ENCODE measurements around the gene AGPAT4. TPM values are rescaled to one million over a fixed set of nuclear protein-coding genes. Genes with fewer than 3 reads are reported as not detected.

Gene AGPAT4
- total RNA-seq, 1 experiment from 2014 or later: 5.7 TPM

DNA sequence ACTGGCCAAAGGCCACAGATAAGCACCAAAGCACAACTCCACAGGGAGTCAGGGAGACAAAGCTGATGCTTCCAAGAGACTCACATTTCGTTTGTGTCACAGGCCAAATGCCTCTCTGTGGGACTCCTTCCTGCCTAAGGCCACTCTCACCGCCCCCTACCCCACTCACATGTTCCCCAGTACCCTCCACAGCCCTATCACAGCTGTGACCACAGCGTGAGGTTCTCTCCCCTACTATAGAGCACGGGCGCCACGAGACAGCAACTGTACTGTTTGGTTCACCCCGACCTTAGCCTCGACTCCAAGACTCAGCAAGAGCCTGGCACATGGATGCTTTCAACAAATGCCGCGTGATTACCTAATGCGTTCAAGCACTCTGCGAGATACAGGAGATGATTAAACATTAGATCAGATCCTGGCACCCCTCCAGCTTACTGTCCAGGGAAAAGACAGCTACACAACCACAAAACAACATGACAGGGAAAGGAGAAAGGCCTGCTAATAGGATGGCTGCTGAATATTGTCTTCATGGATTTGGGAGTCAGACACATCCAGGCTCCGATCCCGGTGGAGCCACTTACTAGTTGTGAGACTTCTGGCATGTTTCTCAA is 105.5 kb downstream of the AGPAT4 start:
- DNase-seq (ENCODE audit: low read depth): peak; percentile 99

DNA sequence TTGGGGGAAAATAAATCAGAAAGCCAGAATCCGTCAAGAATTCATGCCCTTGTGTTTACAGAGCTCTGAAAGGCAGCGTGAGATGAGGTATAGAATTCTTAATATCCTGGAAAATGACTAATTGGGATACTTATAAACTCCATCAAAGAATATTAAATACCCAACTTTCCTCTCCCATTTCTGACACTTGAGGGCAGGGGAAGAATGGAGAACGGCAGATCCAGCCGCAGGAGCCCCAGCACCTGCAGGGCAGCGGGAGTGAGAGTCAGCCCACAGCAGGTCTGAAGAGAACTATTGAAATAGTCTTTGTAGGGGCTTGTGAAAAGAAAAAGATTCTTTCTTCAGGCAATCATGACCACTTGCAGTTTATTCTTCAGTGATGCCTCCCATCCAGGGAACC is 107.2 kb downstream of the AGPAT4 start:
- DNase-seq (ENCODE audit: low read depth): no peak

DNA sequence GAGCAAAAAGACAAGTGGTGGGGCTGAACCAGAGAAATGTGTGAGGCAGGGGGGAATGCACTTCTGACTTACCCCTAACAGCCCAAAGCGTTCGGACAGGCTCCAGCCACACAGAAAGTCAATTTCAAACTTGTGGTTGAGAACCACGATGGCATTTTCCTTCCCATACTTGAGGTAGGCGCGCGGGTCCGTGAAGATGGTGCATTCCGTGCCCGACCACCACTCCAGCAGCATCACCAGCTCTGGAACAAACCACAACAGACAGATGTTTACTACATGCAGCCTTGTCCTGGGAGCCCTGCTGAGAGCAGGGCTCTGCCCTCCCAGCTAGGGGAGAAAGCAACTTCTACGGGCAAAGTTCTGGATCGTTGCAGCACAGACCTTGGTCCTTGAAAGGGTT is 107.7 kb downstream of the AGPAT4 start:
- no peak for DNase-seq (ENCODE audit: low read depth)

DNA sequence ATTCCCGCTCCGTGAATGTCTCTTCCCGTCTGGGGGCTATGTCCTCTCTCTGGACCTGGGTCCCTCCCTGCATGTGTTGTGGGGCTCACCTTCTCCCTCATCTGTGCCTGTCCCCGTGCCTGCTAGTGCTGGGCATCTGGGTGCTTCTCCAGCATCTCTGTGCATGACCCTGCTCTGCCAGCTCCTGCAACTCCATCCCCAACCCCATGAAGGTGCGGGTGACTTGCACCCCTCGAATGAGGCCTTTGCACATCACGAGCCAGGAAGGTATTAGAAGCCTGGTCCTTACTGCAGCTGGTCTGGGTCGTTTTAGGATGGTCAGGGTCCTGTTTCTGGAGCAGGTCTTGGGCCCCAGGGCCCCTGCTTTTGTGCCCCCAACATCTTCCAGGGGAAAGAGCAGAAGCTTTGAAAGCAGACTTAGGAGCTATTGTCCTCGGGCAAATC is 109.7 kb downstream of the AGPAT4 start:
- DNase-seq (ENCODE audit: low read depth): no peak

DNA sequence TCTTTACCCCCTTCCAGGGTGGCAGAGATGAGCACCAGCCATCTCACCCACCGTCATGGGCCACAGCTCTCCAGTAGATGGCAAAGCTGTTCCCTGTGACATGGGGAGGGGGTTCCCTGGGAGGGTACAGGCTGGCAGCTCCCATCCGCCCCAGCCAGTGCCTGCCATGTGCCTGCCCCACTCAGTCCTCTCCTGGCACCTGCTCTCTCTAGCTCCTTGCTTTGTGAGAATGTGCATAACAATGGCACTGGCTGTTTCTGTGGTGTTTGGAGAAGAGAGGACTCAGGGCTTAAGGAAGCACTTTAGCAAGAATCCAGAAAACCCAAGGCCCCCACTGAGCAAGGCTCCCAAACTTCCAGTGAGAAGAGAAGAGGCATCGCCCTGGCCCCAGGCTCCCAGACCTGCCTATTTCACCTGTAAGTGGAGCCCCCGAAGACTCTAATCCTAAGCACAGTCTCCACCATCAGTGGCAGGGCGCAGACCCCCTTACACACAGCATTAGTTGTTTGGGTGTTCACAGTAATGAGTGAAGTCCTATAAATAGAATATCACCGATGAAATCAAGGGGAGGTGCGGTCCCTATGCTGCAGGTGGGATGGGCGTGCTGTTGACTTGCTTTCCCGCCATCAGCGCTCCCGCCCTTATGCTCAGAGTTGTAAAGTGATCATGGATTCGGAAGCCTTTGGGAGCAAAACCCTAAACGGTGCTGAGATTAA is 110.2 kb downstream of the AGPAT4 start:
- DNase-seq (ENCODE audit: low read depth): no peak

DNA sequence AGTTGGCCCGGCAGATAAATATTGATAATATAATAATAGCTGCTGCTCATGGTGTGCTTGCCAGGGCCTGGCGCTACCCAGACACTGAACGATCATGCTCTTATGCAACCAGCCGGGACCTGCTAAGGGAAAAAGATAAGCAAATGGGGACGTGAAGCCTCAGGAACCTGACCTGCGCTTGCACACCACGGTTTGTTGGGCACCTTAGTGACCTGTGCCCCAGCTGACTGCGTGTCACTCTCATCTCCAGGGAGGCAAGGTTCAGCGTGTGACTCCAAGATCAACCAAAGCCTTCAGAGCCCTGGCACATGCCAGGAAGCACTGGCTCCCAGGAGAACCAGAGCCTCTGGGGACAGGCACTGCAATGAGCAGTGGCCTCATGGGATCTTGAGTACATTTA is 111.1 kb downstream of the AGPAT4 start:
- no peak for DNase-seq (ENCODE audit: low read depth)

DNA sequence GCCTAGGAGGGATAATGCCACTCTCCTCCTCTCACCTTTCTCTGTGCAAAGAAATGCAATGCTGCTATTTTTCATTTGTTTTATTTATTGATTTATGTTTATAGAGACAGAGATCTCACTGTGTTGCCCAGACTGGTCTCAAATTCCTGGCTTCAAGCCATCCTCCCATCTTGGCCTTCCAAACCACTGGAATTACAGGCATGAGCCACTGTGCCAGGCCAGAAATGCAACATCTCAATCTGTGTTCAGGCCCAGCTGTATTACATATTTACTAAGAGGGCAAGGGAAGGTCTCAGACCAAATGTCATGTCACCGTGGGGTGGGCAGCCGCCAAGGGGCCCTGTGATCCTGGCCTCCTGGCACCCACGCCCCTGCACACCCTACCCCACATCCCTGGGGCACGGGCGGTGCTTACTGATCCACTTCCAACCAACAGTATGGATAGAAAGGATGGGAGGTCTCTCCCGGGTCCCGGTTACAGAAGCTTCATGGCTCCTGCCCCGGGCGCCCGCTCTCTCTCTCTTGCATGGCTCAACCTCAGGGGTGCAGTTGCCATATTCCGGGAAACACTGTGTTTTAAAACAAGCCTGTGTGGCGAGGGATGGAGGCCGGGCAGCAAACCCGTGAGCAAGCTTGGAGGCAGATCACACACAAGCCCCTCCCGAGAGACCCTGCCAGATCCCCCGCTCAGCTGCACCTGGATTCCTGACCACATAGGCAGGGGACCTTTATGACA is 111.8 kb downstream of the AGPAT4 start:
- peak; percentile 41 for DNase-seq (ENCODE audit: low read depth)

DNA sequence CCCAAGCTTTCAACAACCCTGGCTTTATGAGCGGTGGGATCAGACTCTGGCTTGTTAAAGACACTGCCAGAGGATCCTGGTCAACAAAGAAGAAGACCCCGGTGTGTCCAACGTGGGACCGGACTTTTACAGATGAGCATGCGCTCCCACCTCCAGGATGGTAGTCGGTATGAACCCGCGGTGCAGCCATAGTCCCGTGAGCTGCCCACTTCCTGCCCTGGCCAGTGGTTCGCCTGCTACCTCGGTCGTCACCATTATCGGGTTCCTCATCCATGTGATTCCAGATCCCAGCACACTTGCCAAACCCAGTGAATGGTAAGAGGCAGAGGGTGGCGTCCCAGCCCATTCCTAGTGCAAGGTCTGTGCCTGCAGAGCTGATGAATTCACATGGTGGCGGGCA is 112.7 kb downstream of the AGPAT4 start:
- DNase-seq (ENCODE audit: low read depth): no peak

DNA sequence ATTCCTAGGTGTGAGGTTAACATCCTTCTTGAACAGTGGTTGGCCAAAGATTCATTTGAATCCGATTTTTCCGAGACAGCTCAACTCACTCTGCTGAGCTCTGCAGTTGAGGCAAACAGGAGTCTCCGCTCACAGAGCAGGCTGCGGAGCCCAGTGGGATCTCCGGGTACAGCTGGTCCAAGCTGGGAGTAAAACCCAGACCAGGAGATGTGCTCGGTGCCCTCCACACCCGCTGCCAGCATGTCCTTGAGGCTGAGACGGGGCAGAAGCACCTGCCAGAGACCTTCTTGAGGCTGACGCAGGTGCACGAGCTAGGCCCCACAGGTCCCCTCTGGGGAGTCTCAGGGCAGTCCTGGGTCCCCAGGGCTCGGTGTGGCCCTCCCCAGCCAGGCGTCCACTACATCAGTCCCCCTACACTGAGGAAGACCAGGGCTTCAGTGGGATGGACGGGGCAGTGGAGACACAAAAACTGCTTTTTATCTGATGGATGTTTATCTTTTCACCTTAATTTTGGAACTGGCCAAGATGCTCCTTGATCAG is 119.0 kb downstream of the AGPAT4 start:
- DNase-seq (ENCODE audit: low read depth): no peak

DNA sequence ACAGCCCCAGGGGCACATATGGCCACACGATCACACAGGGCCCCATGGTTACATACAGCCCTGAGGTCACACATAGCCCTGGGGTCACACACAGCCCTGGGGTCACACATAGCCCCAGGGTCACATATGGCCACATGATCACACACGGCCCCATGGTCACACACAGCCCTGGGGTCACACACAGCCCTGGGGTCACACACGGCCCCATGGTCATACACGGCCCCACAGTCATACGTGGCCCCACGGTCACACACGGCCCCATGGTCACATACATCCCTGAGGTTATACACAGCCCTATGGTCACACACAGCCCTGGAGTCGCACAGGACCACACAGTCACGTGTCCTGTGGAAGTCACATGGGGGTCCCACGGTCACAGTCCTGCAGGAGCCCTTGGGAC is 120.1 kb downstream of the AGPAT4 start:
- no peak for DNase-seq (ENCODE audit: low read depth)

DNA sequence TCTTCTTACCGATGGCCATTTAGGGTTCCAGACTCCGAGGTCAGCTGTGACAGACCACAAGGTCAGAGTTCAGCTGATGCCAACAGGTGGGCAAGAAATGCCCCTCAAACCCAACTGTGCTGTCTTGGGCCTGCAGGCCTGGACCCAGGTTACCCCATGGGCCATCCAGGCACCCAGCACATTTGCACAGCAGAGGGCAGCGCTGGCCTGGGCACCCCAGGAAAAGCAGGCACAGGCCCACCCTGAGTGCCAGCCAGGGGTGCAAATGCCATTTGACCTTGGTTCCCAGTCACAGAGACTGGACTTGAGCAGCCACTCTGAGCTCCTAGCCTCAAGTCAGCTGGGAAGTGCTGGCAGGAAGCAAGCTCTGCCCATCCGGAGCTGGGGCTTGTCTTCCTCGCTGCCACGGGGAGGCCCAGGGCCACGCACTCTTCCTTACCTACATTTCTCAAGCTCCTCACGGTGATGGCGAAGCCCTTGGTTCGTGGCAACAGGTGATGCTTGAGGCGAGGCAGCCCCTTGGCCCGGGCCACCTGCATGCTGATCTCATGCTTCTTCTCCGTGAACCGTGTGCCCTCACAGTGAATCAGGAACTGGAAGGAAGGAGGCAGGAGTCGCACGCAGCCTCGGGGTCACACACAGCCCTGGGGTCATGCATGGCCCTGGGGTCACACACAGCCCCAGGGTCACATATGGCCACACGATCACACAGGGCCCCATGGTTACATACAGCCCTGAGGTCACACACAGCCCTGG is 120.8 kb downstream of the AGPAT4 start:
- DNase-seq (ENCODE audit: low read depth): no peak

DNA sequence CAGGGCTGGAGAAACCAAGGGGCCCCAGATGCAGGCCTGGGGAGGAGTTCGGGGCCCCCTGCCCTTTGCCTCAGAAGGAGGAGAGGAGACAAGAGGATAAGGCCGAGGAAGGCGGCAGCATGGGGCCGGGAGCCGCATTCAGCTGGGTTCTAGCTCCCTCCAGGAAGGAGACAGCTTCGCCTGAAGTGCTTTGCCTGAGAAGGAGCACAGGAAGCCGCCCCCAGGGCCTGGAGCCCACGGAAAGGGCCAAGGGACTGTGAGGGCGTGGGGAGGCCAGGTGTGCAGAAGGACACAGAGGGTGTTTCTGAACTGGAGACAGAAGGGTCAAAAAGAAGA is 121.4 kb downstream of the AGPAT4 start:
- no peak for DNase-seq (ENCODE audit: low read depth)

DNA sequence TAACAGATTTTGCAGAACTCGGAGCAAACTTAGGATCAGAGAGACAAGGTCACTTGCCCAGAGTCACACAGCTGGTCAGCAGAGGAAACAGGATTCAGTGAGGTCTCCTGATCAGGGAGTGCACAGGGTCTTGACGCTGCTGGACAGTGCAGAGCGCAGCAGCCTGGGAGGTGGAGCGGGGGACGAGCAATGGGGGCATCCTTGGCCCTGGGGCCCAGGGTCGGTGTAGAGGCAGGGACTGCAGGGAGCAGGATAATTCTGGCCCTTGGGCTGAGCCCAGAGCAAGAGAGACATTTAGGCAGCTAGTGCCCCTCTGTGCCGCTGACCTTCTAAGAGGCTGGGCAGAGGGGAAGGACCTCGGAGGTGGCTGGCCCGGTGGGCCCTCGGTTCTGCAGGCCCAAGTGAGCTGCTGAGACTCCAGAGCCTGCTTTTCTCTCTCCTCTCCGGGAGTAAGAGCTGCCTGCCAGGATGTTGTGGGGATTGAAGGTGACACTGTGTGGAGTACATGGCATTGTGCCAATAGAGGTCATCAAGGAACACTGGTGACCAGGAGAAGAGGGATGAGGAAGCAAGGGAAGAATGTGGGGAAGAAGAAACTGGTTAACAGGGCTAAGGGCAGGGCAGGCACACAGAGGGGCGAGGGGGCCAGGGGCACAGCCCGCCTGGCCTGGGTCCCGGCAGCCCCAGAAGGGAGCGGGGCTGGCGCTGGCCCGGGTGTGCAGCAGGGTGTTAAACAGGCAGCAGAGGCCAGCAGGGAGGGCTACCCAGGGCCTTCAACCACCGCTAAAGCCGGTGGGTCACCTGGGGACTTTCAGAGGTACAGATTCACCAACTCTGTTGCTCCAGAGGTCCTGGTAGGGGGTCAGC is 122.0 kb downstream of the AGPAT4 start:
- DNase-seq (ENCODE audit: low read depth): no peak

DNA sequence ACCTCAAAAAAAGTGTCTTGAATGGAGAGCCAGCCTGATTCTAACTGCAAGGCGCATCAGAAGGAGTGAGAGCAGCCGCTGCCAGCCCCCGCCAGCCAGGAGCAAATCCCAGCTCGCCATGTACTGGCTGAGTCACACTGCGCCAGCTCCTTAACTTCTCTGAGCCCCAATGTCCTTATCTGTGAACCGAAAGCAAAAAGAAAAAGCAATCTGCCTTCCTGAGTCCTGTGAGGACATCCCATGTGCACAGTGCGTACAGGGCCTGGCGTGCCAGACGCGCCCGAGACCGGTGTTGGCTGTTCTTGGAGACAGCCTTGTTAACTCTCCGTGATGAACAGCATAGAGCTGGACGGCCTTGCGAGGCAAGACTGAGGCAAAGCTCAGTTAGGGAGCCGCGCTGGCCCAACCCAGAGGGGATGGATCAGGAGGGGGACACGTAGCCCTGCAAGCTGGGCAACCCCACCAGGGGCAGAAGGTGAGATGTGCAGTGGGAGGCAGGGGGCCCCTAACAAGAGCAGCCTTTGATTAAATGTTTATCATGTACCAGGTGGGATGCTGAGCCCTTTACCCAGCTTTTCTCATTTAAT is 122.7 kb downstream of the AGPAT4 start:
- DNase-seq (ENCODE audit: low read depth): no peak

DNA sequence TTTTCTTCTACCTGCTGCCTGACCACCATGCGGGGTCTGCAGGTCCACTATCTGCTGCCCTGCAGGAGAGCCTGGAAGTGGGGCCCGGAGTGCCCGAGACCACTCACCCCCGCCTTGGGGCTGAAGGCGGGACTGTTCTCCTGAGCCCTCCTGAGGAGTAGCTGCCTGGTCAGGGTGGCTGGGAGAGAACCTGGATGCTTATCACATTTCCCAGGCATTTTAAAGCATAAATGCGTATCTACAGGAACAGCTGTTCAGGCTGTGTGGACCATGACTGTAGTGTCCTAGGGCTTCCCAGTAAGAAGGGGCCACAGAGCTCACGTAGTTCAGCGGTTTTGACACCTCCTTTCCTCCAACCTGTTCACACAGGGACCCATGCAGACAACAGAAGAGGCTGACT is 123.3 kb downstream of the AGPAT4 start:
- DNase-seq (ENCODE audit: low read depth): no peak

DNA sequence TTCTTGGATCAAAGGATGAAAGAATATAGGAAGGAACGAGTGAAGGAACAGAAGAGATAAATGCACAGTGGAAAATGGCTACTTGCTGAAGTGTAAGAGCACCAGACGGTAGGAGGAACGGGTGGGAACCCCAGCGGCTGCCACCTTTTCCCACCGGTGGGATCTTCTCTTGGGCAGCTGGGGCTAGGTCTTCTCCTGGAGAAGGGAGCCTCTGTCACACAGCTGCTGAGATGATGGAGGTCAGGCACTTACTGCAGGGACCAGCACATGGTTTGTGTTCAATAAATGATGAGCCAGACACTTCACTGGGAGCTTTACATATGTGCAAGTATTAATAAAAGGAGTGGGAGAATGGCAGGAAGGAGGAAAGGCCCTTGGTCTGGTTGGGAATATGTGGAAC is 123.7 kb downstream of the AGPAT4 start:
- no peak for DNase-seq (ENCODE audit: low read depth)

DNA sequence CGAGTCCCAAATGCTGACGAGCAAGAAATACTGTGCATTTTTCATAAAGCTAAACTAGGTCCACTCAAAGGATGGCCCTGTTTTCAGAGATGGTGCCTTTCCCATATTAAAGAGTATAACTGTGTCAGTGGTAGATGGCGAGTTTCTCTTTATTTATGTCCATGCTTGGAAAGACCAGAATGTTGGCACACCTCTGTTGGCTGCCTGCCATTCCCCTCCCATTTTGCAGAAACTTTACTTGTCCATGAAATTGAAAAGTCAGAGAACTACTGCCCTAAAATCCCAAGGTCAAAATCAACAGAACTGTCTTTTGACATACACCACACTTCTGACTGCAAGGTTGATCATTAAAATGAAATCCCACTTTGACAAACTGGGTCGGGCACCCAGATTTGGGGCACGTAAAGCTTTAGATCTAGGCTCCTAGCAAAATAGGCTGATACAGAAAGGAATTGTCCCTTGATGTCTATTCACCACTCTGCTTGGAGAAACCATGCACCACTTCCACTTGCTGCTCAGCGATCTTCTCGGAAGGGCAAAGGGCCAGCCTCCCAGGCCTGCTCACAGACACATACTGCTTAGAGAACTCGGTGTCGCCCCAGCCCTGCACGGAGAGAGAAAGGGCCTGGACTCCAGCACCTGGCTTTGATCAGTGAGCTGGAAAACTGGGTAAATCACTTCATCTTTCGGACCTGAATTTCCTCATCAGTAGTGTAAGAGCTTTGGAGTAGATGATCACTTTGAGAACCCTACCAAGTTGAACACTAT is 130.0 kb downstream of the AGPAT4 start:
- no peak for DNase-seq (ENCODE audit: low read depth)

DNA sequence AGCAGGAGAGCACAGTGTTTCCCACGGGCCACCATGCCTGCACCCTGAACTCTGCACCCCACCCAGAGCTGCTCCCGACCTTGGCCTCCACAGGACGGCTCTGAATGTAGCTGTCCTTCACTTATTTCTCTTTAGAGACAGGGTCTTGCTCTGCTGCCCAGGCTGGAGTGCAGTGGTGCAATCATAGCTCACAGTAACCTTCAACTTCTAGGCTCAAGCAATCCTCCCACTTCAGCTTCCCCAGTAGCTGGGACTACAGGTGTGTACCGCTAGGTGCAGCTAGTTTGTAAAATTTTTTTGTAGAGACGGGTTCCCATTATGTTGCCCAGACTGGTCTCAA is 130.9 kb downstream of the AGPAT4 start:
- DNase-seq (ENCODE audit: low read depth): no peak

DNA sequence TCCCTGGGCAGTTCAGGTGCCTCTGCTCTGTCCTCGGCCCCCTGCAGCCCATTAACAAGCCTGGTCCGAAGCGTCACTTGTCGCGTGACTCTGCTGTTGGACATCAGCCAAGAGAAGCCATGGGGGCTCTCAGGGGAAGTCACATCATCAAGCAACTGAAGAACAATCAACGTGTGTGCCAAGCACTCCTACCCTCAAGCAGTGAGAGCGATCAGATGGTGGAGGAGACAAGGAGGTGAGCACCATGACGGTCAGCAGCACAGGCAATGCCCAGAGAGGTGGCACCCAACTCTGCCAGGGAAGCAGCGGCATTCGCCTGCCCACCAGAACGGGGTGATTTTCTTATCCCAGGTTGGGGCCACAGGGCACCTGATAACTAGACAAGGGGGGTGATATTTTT is 132.7 kb downstream of the AGPAT4 start:
- DNase-seq (ENCODE audit: low read depth): no peak

DNA sequence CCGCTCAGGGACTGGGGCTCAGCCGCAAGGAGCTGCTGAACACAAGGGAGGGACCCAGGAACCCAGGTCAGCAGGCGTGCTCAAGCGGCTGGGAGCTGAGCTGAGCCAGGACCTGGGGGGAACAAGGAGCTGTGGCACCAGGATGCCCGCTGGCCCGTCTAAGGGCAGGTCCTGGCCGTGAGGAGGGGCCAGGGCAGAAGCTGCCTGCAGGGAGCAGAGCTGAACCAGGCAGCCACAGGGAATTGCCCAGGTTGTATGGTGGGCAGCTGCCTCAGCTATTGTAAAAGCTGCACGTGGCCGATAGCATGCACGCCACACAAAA is 133.3 kb downstream of the AGPAT4 start:
- DNase-seq (ENCODE audit: low read depth): no peak
